K562 (cell line): ENCODE results near the gene CCDC85C. TPM values are rescaled to one million over a fixed set of nuclear protein-coding genes. Genes with fewer than 3 reads are reported as not detected.

Source experiments
- ATF1 ChIP-seq, 2 experiments: fragments of 450-650 bp in 1 of 2; IDR thresholded peaks; 2 replicates each; pipeline ENCODE4 v1.6.1; 2016; ENCODE audit warnings: missing compliant biosample characterization in 1 of 2, missing genetic modification characterization in 1 of 2
- CHD2 ChIP-seq: IDR thresholded peaks from 2 replicates; pipeline ENCODE4 v1.6.1; 2011; ENCODE audit warnings: low read depth, low read length
- ELF2 ChIP-seq: fragments of 250-450 bp; sonication (Bioruptor Pico); IDR thresholded peaks from 2 replicates; pipeline ENCODE4 v1.5.0; 2021; ENCODE audit warnings: mild to moderate bottlenecking
- GATA2 ChIP-seq: sonication (generic); formaldehyde crosslinking; IDR thresholded peaks from 2 replicates; pipeline ENCODE4 v1.4.0; 2020; ENCODE audit warnings: mild to moderate bottlenecking, missing genetic modification reagents
- MAFK ChIP-seq: IDR thresholded peaks from 2 replicates; pipeline ENCODE4 v1.6.1; 2011; ENCODE audit warnings: low read length, improper control_type of control experiment
- NFIC ChIP-seq: fragments of 450-650 bp; IDR thresholded peaks from 2 replicates; pipeline ENCODE4 v1.6.1; 2017; ENCODE audit warnings: mild to moderate bottlenecking, inconsistent platforms
- PHF20 ChIP-seq: fragments of 450-650 bp; IDR thresholded peaks from 2 replicates; pipeline ENCODE4 v1.6.1; 2018; ENCODE audit not compliant: partially characterized antibody
- RBM15 ChIP-seq: fragments of 200-400 bp; formaldehyde crosslinking; IDR thresholded peaks from 2 replicates; pipeline ENCODE4 v1.6.1; 2018; ENCODE audit warnings: mild to moderate bottlenecking, low read length, moderate library complexity; ENCODE audit not compliant: insufficient read depth
- SMARCE1 ChIP-seq: fragments of 450-650 bp; IDR thresholded peaks from 2 replicates; pipeline ENCODE4 v1.7.1; 2016; ENCODE audit warnings: mild to moderate bottlenecking
- TAF15 ChIP-seq: fragments of 200-400 bp; formaldehyde crosslinking; IDR thresholded peaks from 2 replicates; pipeline ENCODE4 v1.6.1; 2017; ENCODE audit warnings: mild to moderate bottlenecking, low read depth, low read length, moderate library complexity
- ZFP1 ChIP-seq: fragments of 450-650 bp; formaldehyde crosslinking; IDR thresholded peaks from 2 replicates; pipeline ENCODE4 v1.4.0; 2020; ENCODE audit warnings: mild to moderate bottlenecking, mixed read lengths
- ZNF316 ChIP-seq: fragments of 450-650 bp; IDR thresholded peaks from 2 replicates; pipeline ENCODE4 v1.6.1; 2016
- ZNF445 ChIP-seq: fragments of 250-450 bp; sonication (Bioruptor Pico); IDR thresholded peaks from 2 replicates; pipeline ENCODE4 v1.4.0; 2020; ENCODE audit warnings: low read depth, mild to moderate bottlenecking, moderate library complexity
- polyA plus RNA-seq, 8 experiments: library from polyadenylated mRNA; depleted of rRNA in 4 of 8; stranded (reverse) in 5 of 8; unstranded in 3 of 8; fragments of >200 nt; fragmentation: Nextera tagmentation in 2 of 8; fragmentation: Illumina TruSeq in 1 of 8; extraction: Ambion mirVana in 2 of 8; extraction: Trizol in 1 of 8; gene quantifications; 2 replicates each; pipeline versions ENCODE4 v1.2.1 to v1.2.3, GENCODE V29; 2011 to 2014; ENCODE audit warnings: inconsistent platforms in 1 of 8, missing spikeins in 1 of 8
- total RNA-seq, 7 experiments: library from RNA; depleted of rRNA in 6 of 7; stranded (reverse); fragments of >200 nt in 6 of 7; fragmentation: Illumina TruSeq in 2 of 7; extraction: Trizol in 2 of 7; gene quantifications; 2 replicates each; pipeline versions ENCODE4 v1.2.1 to v1.2.3, GENCODE V29; 2011 to 2021; ENCODE audit warnings: low replicate concordance in 1 of 7
- TF ChIP-seq, protein P1 (sequence below), 2 experiments: fragments of 450-650 bp in 1 of 2; sonication (generic) in 1 of 2; formaldehyde crosslinking in 1 of 2; IDR thresholded peaks; 2 replicates each; pipeline versions ENCODE4 v1.7.1 to v1.9.0; 2016 to 2022; ENCODE audit warnings: inconsistent platforms in 1 of 2, mild to moderate bottlenecking in 1 of 2, missing genetic modification reagents in 1 of 2
- TF ChIP-seq, protein P2 (sequence below): IDR thresholded peaks from 3 replicates; pipeline ENCODE4 v1.6.1; 2011; ENCODE audit warnings: borderline replicate concordance, mild to moderate bottlenecking; ENCODE audit not compliant: insufficient read length, insufficient read depth
- TF ChIP-seq, protein P3 (sequence below): IDR thresholded peaks from 2 replicates; pipeline ENCODE4 v1.6.1; 2011; ENCODE audit warnings: borderline replicate concordance, low read depth, mild to moderate bottlenecking, moderate library complexity, low read length; ENCODE audit not compliant: insufficient read depth, poor library complexity, severe bottlenecking

CCDC85C gene
- total and polyA plus RNA-seq, 9 of the 15 experiments (the other 6 are each of a cell fraction or from before 2014, with no cell fraction given), result 0.18 to 22.0 (median 6.3) TPM

DNA sequence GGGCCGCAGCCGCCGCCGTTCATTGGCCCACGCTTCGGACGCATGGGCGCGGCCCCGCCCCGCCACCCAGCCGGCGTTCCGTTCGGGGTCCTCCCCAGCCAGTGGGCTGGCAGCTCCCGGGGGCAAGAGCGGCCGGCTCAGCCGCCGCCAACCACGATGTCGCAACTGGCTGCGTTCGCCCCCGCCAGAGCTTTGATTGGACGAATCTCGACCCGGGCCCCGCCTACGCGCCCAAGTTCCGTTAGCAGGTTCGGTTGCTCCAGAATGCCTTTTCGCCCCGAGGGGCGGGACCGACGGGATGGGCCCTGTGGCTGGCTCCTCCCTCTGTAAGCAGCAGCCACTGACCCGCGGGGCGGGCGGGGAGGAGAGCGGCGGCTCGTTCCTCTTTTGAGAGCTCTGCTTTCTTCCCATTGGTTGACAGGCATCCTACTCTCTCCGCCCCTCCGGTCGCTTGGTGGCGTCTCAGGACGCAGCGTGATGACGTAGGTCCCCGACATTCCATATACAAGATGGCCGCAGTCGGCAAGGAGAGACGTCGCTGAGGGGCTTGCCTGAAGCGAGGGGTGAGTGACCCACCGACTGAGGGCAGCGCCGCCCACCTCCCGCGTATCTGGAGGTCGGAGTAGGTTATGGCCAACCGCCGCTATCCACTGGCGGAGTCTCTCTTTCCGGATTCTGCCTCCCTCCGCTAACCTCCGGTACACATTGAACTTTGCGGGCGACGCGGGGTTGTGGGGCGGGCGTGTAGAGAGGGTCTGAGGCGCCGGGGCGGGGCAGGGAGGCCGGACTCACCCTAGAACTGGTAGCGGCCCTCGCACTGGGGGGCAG, 122.9 kb downstream of the CCDC85C start, which contains the start of gene CCNK (continued):
- TF ChIP-seq, protein P1, sequence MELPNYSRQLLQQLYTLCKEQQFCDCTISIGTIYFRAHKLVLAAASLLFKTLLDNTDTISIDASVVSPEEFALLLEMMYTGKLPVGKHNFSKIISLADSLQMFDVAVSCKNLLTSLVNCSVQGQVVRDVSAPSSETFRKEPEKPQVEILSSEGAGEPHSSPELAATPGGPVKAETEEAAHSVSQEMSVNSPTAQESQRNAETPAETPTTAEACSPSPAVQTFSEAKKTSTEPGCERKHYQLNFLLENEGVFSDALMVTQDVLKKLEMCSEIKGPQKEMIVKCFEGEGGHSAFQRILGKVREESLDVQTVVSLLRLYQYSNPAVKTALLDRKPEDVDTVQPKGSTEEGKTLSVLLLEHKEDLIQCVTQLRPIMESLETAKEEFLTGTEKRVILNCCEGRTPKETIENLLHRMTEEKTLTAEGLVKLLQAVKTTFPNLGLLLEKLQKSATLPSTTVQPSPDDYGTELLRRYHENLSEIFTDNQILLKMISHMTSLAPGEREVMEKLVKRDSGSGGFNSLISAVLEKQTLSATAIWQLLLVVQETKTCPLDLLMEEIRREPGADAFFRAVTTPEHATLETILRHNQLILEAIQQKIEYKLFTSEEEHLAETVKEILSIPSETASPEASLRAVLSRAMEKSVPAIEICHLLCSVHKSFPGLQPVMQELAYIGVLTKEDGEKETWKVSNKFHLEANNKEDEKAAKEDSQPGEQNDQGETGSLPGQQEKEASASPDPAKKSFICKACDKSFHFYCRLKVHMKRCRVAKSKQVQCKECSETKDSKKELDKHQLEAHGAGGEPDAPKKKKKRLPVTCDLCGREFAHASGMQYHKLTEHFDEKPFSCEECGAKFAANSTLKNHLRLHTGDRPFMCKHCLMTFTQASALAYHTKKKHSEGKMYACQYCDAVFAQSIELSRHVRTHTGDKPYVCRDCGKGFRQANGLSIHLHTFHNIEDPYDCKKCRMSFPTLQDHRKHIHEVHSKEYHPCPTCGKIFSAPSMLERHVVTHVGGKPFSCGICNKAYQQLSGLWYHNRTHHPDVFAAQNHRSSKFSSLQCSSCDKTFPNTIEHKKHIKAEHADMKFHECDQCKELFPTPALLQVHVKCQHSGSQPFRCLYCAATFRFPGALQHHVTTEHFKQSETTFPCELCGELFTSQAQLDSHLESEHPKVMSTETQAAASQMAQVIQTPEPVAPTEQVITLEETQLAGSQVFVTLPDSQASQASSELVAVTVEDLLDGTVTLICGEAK (IDR thresholded peaks at IDR 0.05), result peak; percentile 77
- TF ChIP-seq, protein P1 (CRISPR knock-in tag; IDR thresholded peaks at IDR 0.05), result no peak
- TF ChIP-seq ZNF445 (CRISPR knock-in tag), result no peak
- TF ChIP-seq ZFP1 (CRISPR knock-in tag), result no peak
- TF ChIP-seq GATA2, result no peak
- TF ChIP-seq, protein P2, sequence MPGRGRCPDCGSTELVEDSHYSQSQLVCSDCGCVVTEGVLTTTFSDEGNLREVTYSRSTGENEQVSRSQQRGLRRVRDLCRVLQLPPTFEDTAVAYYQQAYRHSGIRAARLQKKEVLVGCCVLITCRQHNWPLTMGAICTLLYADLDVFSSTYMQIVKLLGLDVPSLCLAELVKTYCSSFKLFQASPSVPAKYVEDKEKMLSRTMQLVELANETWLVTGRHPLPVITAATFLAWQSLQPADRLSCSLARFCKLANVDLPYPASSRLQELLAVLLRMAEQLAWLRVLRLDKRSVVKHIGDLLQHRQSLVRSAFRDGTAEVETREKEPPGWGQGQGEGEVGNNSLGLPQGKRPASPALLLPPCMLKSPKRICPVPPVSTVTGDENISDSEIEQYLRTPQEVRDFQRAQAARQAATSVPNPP, result no peak
- no peak for TF ChIP-seq TAF15
- peak; percentile 82 for TF ChIP-seq PHF20
- TF ChIP-seq, protein P3, sequence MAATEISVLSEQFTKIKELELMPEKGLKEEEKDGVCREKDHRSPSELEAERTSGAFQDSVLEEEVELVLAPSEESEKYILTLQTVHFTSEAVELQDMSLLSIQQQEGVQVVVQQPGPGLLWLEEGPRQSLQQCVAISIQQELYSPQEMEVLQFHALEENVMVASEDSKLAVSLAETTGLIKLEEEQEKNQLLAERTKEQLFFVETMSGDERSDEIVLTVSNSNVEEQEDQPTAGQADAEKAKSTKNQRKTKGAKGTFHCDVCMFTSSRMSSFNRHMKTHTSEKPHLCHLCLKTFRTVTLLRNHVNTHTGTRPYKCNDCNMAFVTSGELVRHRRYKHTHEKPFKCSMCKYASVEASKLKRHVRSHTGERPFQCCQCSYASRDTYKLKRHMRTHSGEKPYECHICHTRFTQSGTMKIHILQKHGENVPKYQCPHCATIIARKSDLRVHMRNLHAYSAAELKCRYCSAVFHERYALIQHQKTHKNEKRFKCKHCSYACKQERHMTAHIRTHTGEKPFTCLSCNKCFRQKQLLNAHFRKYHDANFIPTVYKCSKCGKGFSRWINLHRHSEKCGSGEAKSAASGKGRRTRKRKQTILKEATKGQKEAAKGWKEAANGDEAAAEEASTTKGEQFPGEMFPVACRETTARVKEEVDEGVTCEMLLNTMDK, result no peak
- no peak for TF ChIP-seq ELF2 (CRISPR knock-in tag)
- TF ChIP-seq SMARCE1, result no peak
- TF ChIP-seq CHD2, result peak; percentile 58; the same call in 1 of the 2 replicates
- TF ChIP-seq ZNF316, result no peak
- TF ChIP-seq ATF1 (CRISPR knock-in tag; IDR thresholded peaks at IDR 0.05), result peak; percentile 92
- peak; percentile 99 for TF ChIP-seq ATF1 (tag; IDR thresholded peaks at IDR 0.05)
- TF ChIP-seq RBM15, result no peak
- no peak for TF ChIP-seq MAFK
- no peak for TF ChIP-seq NFIC
